Germinal center (tissue), 1 donor: Measurements from ENCODE around the gene KRTCAP2.

Source experiments
- DNase-seq: peaks from one replicate; pipeline ENCODE4 v3.0.0; 2012; ENCODE audit warnings: mixed read lengths, low spot score

KRTCAP2 gene

DNA sequence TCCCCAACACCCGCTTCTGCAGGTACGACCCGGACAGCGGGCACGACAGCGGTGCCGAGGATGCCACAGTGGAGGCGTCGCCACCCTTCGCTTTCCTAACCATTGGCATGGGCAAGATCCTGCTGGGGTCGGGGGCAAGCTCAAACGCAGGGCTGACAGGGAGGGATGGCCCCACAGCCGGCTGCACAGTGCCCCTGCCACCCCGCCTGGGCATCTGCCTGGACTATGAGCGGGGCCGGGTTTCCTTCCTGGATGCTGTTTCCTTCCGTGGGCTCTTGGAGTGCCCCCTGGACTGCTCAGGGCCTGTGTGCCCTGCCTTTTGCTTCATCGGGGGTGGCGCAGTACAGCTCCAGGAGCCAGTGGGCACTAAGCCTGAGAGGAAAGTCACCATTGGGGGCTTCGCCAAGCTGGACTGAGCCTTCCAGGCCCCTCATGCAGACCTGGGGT is 10.7 kb upstream of the KRTCAP2 start:
- no peak for DNase-seq

DNA sequence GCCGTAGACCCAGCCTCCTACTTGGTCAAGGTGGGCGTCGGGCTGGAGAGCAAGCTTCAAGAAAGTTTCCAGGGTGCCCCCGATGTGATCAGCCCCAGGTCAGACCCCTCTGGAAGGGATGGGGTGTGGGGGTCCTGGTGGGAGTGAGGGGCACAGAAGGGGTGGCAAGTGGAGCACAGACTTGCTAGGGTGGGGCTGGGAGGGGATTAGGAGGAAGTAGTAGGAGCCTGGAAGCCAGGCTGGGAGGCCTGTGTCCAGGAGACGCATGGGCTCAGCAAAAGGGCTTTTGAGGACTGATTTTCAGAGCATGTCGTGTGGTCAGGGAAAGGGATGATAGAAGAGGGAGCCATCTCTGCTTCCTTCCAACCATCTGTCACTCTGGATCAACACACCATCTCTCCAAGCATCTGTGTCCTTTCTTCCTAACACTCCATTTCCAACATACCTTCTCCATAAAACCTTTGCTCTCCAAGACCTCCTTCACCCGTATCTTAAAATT is 9.0 kb upstream of the KRTCAP2 start:
- no peak for DNase-seq

- DNase-seq, result no peak
Measured at GRCh38 chr1:155181371-155182051, 8.4 kb upstream of the KRTCAP2 start.

DNA sequence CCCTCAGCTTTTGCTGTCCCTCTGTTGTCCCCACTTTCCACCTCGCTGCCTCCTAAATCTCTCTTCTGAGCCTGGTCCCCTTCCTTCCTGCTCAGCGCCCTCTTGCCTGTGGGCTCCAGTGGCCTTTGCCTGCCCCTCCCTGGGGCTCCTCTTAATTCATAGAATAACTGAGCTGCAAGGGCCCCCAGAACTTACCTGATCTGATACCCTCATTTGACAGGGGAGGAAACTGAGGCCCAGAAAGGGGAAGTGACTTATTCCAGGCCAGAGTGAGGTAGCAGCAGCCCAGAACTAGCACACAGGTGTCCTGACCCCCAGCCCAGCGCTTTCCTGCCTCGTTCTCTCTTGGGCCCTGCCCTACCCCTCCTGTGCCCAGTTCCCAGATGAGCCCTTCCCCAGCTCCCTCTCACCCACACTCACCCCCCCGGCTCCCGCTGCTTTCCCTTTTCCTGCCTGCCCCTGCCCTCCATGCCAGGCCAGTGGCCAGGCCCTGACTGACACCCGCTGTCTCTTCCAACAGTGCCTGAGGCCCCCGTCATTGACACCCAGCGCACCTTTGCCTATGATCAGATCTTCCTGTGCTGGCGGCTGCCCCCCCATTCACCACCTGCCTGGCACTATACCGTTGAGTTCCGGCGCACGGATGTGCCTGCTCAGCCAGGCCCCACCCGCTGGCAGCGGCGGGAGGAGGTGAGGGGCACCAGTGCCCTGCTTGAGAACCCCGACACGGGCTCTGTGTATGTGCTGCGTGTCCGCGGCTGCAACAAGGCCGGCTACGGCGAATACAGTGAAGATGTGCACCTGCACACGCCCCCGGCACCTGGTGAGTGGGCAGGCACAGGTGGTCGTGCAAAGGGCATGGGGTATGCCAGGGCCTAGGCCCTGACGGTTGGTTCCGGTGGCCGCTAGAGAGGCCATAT is 6.3 kb upstream of the KRTCAP2 start:
- DNase-seq, result no peak

- DNase-seq, result no peak
Measured at GRCh38 chr1:155178441-155179111, 5.5 kb upstream of the KRTCAP2 start.

DNA sequence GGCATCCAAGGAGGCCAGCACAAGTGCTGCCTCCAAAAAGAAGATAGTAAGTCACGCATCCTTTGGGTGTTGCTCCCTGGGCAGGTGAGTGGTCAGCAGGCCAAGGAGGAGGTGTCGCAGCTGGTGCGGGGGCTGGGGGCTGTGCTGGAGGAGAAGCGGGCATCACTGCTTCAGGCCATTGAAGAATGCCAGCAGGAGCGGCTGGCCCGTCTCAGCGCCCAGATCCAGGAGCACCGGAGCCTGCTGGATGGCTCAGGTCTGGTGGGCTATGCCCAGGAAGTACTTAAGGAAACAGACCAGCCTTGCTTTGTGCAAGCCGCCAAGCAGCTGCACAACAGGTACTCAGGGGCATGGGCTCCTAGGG is 4.8 kb upstream of the KRTCAP2 start:
- DNase-seq, result no peak

- DNase-seq, result no peak
Measured at GRCh38 chr1:155177192-155177917, 4.3 kb upstream of the KRTCAP2 start.

GRCh38 chr1:155176544-155177071 is 3.5 kb upstream of the KRTCAP2 start:
- peak; percentile 90 for DNase-seq

DNA sequence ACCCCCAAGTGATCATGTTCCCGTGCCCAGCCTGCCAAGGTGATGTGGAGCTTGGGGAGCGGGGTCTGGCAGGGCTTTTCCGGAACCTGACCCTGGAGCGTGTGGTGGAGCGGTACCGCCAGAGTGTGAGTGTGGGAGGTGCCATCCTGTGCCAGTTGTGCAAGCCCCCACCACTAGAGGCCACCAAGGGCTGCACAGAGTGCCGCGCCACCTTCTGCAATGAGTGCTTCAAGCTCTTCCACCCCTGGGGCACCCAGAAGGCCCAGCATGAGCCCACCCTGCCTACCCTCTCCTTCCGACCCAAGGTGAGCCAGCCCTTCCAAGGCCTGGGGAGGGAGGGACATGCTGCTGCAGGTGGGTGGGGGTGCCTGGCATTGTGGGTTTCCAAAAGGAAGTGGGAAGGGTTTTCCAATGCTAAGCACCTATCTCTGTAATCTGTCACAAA is 2.8 kb upstream of the KRTCAP2 start:
- DNase-seq, result no peak

DNA sequence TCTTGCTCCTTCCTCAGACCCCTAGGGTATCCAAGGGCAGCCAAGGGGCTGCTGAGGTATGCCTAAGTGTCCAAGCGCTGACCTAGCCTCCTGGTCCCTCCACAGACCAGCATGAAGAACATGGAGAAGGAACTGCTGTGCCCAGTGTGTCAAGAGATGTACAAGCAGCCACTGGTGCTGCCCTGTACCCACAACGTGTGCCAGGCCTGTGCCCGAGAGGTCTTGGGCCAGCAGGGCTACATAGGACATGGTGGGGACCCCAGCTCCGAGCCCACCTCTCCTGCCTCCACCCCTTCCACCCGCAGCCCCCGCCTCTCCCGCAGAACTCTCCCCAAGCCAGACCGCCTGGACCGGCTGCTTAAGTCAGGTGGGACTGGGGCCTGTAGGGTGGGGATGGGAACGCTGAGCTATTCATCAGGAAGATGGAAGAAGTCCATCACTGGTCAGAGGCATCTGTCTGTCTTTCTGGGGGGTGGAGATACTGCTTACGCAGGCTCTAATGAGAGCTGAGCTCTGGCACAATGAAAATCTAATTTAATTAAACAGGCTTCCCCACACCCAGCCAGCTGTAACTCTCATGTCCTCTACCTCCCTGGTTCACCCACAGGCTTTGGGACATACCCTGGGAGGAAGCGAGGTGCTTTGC is 2.3 kb upstream of the KRTCAP2 start:
- DNase-seq, result no peak

DNA sequence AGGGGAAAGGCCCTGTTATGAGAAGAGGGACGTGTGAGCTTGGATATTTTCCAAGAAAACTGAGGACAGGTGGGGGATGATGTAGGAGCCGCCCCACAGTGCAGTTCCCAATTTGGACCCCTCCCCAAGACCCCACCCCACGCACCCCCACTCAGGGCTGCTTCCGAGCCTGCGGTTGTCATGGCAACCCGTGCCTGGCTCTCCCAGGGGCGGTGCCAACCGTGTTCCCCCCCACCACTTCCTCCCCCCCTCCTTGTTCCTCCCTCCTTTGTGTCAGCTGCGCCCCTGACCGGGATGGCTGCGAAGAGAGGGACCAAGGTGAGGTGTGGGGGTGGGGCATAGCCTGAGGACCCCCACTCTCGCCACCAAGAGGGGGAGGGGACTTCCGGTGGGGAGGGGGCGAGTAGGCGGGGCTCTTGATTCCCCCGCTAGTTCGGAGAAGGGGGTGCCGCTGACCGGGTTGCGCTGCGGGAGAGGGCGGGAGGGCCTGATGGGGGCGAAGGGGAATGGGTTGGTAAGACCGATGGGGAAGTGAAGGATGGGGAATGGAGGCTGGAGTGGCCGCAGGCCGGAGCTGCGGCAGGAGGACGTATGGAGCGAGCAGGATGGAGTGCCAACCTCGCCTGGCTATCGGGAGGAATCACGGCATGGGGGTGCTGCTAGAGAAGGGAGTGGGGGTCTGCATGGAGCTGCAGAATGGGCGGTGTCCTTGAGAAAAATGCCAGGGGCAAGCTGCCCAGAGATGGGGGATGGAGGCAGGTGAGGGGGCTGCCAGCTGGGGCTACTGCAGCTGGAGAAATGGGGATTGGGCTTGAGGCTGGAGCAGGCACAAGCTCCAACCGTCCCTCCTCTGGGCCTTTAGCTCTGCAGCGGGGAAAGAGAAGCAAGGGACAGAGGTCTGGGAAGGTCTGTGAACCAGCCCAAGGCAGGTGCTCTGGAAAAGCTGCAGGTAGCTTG is 1.5 kb upstream of the KRTCAP2 start:
- peak; percentile 46 for DNase-seq

DNA sequence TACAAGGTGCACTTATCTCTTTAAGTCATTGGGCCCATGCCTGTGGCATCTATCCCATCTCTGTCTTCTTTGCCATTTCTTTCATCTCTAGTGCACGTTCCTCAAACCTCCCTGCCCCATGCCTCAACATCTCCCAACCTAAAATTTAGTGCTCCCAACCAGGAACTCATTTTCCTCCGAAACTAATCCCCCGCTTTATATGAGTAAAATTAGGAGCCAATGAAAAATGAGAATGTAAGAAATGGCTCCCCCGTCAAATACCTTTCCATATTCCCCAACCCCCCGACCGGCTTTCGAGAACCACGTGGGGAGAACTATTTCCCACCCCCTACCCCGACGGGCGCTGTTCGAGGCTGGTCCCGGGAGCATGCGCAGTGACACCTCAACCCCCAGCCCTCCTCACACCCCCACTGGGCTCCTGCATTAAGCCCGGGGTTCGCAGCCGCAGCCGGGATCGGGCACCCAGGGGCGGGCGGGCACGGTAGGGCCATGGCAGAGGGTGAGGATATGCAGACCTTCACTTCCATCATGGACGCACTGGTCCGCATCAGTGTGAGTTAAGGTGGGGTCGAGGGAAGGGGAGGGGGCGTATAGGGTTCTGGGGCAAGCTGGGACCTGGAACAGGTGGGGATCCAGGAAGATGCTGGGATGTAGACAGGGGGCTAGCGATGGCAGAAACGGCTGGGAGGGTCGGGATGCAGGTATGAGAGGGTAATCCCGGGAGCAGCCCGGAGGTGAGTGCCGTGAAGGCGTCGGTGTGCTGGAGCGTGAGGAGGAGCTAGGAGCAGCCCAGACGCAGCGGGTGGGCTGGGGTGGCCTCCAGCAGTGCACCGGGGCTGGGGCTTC is 597 bp upstream of the KRTCAP2 start, which contains the start of gene TRIM46:
TRIM46 (plus strand) TSS at position 372 of the 846 bp plus-strand sequence; CDS start at position 490, 118 bp downstream.
- peak; percentile 73 for DNase-seq

DNA sequence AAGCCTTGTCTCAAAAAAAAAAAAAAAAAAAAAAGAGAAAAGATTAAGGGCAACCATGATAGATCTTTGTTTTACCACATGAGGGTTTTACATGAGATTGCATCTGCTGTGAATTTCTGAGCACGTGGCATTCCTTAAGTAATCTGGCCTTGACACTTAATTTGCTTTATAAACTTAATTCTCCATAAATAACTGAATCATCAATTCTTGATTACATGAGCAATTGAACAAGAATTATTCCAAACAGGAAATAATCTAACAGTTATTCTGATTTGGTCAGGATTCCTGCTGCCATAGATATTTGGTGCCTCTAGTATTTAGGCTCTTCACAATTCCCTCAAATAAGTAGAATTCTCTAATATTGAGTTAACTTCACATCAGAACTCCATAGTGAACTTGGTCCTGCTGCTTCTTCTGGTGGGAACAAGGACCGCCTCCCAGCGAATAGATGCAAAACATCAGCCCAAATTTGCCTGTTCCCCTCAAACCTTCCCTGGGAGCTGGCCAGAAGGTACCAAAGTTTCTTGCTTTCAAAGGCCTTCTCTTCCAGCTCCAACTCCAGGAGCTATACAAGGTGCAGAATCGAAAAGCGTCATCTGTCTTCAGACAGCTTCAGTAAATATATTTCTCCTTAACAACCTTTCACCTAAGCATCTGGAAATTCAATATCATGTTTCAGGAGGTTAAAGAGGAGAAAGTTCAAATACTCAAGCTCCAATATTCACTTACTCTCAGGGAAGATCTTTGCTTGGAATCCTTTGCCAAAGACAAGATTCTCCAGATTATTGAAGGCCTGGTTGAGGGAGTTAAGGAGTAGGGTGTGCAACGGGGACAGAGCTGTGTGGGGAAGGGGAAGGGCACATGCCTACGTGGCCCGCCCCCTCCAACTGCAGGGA is 1.0 kb downstream of the KRTCAP2 start:
- peak; percentile 0 for DNase-seq

DNA sequence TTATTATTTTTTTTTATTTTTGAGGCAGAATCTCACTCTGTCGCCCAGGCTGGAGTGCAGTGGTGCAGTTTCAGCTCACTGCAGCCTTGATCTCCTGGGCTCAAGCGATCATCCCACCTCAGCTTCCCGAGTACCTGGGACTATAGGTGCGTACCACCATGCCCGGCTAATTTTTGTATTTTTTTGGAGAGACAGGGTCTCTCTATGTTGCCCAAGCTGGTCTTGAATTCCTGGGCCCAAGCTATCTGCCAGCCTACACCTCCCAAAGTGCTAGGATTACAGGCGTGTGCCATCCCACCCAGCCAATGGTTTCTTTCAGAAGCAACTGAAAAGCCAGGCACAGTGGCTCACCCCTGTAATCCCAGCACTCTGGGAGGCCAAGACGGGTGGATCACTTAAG is 2.3 kb downstream of the KRTCAP2 start:
- no peak for DNase-seq

DNA sequence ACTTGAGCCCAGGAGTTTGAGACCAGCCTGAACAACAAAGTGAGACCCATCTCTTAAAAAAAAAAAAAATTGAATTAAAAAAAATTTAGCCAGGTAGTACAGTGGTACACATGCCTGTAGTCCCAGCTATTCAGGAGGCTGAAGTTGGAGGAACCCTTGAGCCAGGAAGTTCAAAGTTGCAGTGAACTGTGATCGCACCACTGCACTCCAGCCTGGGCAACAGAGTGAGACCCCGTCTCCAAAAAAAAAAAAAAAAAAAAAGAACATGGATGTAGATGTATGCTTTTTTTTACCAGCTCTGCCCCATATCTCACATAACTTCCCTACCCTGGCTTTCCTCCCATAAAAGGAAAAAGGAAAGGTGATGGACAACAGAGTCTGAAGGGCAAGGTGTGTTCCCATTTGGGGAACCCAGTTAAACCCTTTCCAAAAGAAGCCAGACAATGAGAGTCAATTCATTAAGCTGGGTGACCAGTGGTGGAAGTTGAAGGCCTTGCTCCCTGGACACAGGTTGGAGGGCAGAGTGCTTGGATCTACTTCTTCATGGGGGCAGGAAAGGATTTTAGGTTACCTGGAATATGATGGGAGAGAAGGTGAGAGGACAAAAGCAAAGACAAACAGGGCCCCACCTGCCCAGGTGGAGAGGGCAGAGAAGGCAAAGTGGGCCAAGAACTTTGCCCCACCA is 2.9 kb downstream of the KRTCAP2 start:
- DNase-seq, result peak; percentile 0

DNA sequence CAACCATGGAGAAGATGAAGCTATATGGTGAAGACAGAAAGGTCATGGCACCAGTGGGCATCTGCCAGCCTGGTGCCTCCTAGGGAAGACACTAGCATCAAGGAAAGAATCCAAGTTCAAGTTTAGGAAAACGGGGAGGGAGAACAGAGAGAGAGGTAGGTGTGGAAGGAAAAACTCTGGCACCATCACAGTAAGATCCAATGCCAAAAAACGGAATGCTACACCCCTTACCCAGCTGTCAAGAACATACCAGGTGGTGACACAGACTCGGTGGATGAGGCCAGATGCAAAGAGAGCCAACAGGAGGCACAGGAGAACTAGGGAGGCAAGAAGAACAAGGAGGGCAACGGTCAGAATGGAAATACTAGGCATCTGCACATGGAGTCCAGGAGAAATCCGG is 3.6 kb downstream of the KRTCAP2 start:
- DNase-seq, result no peak
